22Rv1 (cell line): ENCODE results near the gene NAT10.
"Not testable (repeated sequence)": the region's sequence is repeated elsewhere in the genome, so short reads cannot be mapped to it uniquely, and the experiment has no call there.

Source experiments
- H3K27ac ChIP-seq: fragments of 450-650 bp; 2 replicates; pipeline ENCODE4 v1.5.1; 2017
- ZFX ChIP-seq: fragments of 450-650 bp; IDR thresholded peaks from 2 replicates; pipeline ENCODE4 v1.6.1; 2017; ENCODE audit warnings: antibody characterized with exemption, borderline replicate concordance
- TF ChIP-seq, protein P1 (sequence below): fragments of 450-650 bp; IDR thresholded peaks from 2 replicates; pipeline ENCODE4 v1.5.1; 2017; ENCODE audit warnings: mild to moderate bottlenecking

NAT10 gene

DNA sequence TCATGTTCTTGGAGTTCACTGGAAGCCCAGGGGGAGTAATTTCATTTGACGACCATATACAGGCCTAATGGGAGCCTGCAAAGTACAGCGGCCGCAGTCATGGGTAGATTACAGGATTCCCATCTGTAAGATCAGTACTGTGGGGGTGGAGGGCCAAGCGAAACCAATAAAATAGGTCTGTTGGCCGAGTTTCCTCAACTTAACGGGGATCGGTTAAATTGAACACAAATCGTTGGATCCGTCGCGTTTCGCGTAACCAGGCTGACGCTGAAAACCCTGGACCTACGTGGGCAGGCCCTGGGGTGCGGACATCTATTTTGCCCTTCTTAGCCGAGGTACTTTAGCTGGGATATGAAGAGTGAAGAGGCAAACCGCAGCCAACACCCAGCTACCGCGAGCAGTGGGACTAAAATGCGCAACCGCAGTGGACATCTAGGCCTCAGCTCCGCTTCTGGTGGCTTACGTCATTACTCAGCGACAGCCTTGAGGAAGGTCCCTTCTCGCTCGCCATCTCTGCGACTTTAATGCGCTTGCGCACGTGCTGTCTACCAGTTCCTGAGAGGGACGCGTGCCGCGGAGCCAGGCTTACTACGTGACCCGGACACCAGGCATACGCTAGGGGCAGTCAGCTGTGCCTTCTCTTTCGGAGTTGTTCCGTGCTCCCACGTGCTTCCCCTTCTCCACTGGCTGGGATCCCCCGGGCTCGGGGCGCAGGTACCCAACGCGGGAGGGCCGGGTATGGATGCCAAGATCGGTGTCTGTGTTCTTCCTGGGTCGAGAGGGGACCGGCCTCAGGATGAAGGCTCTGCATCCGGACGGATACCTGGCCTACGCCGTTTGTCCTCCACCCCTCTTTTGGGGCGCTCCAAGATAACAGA is at the start of gene NAT10:
Gene NAT10, plus strand, starts transcription at position 551 of the 878 bp plus-strand sequence. CDS start 2,597 bp downstream, outside the sequence.
- TF ChIP-seq, protein P1, sequence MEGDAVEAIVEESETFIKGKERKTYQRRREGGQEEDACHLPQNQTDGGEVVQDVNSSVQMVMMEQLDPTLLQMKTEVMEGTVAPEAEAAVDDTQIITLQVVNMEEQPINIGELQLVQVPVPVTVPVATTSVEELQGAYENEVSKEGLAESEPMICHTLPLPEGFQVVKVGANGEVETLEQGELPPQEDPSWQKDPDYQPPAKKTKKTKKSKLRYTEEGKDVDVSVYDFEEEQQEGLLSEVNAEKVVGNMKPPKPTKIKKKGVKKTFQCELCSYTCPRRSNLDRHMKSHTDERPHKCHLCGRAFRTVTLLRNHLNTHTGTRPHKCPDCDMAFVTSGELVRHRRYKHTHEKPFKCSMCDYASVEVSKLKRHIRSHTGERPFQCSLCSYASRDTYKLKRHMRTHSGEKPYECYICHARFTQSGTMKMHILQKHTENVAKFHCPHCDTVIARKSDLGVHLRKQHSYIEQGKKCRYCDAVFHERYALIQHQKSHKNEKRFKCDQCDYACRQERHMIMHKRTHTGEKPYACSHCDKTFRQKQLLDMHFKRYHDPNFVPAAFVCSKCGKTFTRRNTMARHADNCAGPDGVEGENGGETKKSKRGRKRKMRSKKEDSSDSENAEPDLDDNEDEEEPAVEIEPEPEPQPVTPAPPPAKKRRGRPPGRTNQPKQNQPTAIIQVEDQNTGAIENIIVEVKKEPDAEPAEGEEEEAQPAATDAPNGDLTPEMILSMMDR = peak; percentile 20; the same call in 1 of the 2 replicates
- TF ChIP-seq ZFX = no peak
- H3K27ac ChIP-seq = peak within 1 kb of the TSS; percentile 91

DNA sequence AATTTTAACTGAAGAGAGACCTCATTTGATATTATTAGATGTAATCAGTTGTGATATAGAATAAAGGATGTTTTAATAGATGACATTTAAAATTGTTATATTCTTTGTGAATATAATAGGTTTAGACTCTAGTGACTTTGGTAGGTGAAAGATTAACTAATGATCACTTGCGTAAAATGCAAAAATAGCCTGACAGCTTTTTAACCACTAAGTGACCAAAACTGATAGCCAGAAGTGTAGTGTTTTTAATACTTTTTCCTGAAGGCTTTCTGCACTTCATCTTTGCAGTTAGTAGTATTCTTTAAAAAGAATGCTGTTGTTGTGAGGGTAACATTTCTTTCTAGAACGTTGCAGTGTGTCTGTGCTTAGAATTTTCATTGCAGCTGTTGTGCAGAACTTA is 48.8 kb upstream of the NAT10 start:
- H3K27ac ChIP-seq = peak overlapping the region; percentile 42
- TF ChIP-seq ZFX = no peak
- TF ChIP-seq, protein P1 = no peak

DNA sequence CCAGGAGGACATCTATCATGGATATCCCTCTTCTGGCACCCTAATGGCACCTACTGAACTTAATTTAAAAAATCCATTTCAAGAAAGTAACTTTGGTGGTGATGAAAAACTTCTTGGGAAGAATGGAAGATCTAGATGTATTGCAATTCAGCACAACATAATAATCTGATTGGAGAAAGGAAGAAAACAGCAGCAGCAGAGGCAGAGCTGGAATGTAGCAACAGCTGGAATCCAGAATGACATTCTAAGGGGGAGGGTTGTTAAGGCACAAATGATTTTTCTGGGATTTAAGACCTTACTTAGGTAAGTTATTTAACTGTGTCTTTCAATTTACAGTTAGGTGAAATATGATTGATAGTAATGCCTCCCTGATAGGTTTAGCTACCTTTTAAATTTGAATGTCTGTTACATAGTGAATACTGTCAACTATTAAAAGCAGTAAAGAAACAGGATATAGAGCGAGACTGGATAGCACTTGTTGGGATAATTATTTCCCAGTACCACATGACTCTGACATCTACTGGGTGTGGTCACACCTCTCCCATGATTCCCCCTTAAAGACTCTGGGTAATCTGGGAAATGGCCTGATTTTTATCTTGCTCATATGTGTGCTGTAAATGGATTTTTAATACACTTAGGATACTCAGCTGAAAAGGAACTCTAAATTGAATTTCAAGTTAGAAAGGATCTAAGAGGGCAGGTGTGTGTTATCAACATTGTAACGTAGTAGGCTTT is 42.2 kb upstream of the NAT10 start:
- H3K27ac ChIP-seq = no peak overlapping the region
- TF ChIP-seq, protein P1 = no peak
- no peak for TF ChIP-seq ZFX

DNA sequence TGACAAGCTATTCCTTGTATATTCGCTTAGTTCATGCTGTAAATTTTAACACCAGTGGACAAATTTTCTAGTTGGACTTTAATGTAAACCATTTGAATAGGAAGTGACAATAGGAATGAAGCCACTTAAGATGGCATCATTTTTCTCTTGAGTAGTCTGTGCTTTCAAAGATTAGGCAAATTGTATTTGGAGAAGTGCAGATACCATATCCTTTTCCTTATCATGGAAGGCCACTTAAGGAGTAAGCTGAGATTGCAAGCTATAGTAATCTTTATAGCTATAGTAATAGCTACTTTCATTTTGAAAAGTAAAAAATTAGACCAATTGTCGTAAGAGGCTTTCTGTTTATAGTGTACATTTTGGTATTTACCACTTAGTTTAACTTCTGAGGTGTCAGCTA is 41.1 kb upstream of the NAT10 start:
- TF ChIP-seq ZFX = no peak
- TF ChIP-seq, protein P1 = no peak
- no peak overlapping the region for H3K27ac ChIP-seq

DNA sequence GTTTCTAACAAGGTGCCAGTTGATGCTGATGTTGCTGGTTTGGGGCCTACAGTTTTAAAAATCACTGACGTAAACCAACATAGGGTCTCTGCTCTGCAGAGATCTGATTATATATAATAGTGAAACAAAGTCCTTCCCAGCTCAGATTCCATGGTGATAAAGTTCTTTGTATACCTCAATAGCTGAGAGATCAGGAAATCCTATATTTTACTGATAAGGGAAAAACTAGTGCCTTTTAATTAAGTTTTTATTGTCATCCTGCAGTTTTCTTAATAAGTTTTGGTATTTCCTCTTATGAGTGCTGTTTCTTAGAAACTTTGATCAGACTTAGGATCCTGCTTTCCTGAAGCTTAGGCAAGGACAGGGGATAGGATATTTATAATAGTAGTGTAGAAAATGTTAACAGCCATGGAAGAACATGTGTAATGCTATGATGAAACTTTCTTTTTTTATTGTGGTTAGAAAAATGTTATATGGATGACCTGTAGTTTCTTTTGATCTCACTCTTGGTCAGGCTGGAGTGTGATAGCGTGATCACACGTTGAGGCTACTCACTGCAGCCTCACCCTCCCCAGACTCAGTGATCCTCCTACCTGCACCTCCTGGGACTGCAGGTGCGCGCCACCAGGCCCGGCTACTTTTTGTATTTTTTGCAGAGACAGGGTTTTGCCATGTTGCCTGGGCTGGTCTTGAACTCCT is 39.8 kb upstream of the NAT10 start:
- TF ChIP-seq, protein P1 = no peak
- no peak for TF ChIP-seq ZFX

DNA sequence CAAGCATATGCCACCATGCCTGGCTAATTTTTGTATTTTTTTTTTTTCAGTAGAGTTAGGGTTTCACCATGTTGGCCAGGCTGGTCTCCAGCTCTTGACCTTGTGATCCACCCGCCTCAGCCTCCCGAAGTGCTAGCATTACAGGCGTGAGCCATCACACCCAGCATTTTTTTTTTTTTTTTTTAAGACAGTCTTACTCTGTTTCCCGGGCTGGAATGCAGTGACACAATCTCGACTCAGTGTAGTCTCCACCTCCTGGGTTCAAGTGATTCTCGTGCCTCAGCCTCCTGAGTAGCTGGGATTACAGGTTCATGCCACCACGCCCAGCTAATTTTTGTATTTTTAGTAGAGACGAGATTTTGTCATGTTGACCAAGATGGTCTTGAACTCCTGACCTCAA is 38.7 kb upstream of the NAT10 start:
- not testable (repeated sequence) for H3K27ac ChIP-seq

More for the DNA sequence above, 39.8 kb upstream of the NAT10 start:
- no peak overlapping the region for H3K27ac ChIP-seq

DNA sequence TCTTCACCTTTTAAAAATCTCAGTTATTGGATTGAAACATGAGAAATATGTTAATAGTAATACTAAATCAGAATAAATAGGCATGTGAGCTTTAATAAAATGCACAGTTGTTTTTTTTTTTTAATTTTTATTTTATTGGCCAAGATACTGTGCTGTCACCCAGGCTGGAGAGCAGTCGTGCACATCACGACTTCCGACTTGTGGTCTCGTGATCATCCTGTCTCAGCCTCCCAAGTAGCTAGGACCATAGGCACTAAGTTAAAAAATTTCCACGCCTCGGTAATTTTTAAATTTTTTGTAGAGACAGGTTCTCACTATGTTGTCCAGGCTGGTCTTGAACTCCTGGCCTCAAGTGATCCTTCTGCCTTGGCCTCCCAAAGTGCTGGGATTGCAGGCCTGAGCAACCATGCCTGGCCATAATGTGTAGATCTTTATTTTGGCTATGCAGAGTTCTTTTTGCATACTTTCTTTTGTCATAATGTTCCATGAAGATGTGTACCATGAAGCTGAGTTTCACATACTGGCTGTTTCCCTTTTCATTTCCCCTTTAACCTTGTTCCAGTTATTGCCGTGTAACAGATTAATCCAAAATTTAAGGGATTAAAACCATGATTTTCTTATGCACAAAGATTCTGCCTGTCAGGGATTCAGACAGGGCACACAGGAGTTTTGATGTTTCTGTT is 37.9 kb upstream of the NAT10 start:
- no peak overlapping the region for H3K27ac ChIP-seq
- TF ChIP-seq, protein P1 = no peak
- no peak for TF ChIP-seq ZFX
